H1 (cell line): ENCODE measurements around the gene NPNT. TPM values are rescaled to one million over a fixed set of nuclear protein-coding genes. Genes with fewer than 3 reads are reported as not detected.

ENCODE experiments used
- CTCF ChIA-PET: fragments of 300-600 bp; sonication (Branson Sonifier 250); formaldehyde crosslinking; loops from one replicate; lab custom pipeline; 2021; ENCODE audit not compliant: partially characterized antibody; lab: Charles Lee
- POLR2A ChIA-PET: fragments of 300-600 bp; sonication (Branson Sonifier 250); formaldehyde crosslinking; loops from one replicate; lab custom pipeline; 2021; ENCODE audit warnings: inconsistent platforms; ENCODE audit not compliant: partially characterized antibody; lab: Charles Lee
- DNase-seq, 2 experiments: peaks; one replicate each; pipeline versions ENCODE4 v3.0.0 to v3.0.0-alpha.2; 2010 to 2022; ENCODE audit warnings: low spot score in 2 of 2, low read depth in 1 of 2, mixed read lengths in 1 of 2
- FAIRE-seq: peaks from 2 replicates; lab custom pipeline; 2011; peaks lifted over from hg19 to GRCh38; lab: Jason Lieb, UNC
- H2AFZ ChIP-seq: 2 replicates; pipeline ENCODE4 v1.8.1; 2012; ENCODE audit warnings: low read length, inconsistent platforms
- H2AK5ac ChIP-seq: 2 replicates; pipeline ENCODE4 v1.6.1; 2013; ENCODE audit warnings: low read depth, low read length
- H2BK120ac ChIP-seq: replicated peaks from 2 replicates; pipeline ENCODE3; 2013; ENCODE audit warnings: low read depth, low read length, inconsistent platforms
- H2BK12ac ChIP-seq: 2 replicates; pipeline ENCODE4 v1.6.1; 2013; ENCODE audit warnings: low read depth, low read length
- H2BK15ac ChIP-seq: 2 replicates; pipeline ENCODE4 v1.6.1; 2013; ENCODE audit warnings: low read length
- H2BK20ac ChIP-seq: 2 replicates; pipeline ENCODE4 v1.6.1; 2013; ENCODE audit warnings: low read length
- H2BK5ac ChIP-seq: 2 replicates; pipeline ENCODE4 v1.6.1; 2013; ENCODE audit warnings: low read depth, low read length
- H3K14ac ChIP-seq: 2 replicates; pipeline ENCODE4 v1.6.1; 2013; ENCODE audit warnings: inconsistent platforms; ENCODE audit not compliant: insufficient read length
- H3K18ac ChIP-seq: 2 replicates; pipeline ENCODE4 v1.6.1; 2013; ENCODE audit warnings: low read length; ENCODE audit errors: extremely low read depth
- H3K23ac ChIP-seq: 2 replicates; pipeline ENCODE4 v1.6.1; 2013; ENCODE audit warnings: inconsistent platforms; ENCODE audit not compliant: insufficient read length
- H3K23me2 ChIP-seq: 2 replicates; pipeline ENCODE4 v1.6.1; 2013; ENCODE audit warnings: low read depth, low read length
- H3K27ac ChIP-seq: 2 replicates; pipeline ENCODE4 v1.6.1; 2011; ENCODE audit warnings: low read depth, low read length, inconsistent platforms
- H3K27me3 ChIP-seq, 4 experiments: replicated peaks in 1 of 4; 1 replicate in 1 of 4; 2 replicates in 3 of 4; pipeline versions ENCODE4 v1.6.1 to v1.8.1; 2011 to 2013; ENCODE audit warnings: low read length in 3 of 4, mild to moderate bottlenecking in 3 of 4, inconsistent platforms in 2 of 4, mixed read lengths in 2 of 4, moderate library complexity in 1 of 4; ENCODE audit not compliant: control insufficient read depth in 3 of 4, insufficient read depth in 3 of 4; ENCODE audit errors: extremely low read depth in 1 of 4
- H3K36me3 ChIP-seq, 4 experiments: 2 replicates each; pipeline versions ENCODE4 v1.6.1 to v1.8.1; 2011 to 2013; ENCODE audit warnings: mild to moderate bottlenecking in 4 of 4, low read length in 3 of 4, moderate library complexity in 2 of 4, control low read depth in 1 of 4, inconsistent platforms in 1 of 4; ENCODE audit not compliant: insufficient read depth in 4 of 4, control insufficient read depth in 2 of 4
- H3K4ac ChIP-seq: replicated peaks from 2 replicates; pipeline ENCODE3; 2013; ENCODE audit warnings: low read length, low read depth, mixed read lengths, inconsistent platforms; ENCODE audit not compliant: insufficient read length
- H3K4me1 ChIP-seq, 4 experiments: replicated peaks in 1 of 4; 1 replicate in 1 of 4; 2 replicates in 3 of 4; pipeline versions ENCODE4 v1.6.1 to v1.8.1; 2011 to 2013; ENCODE audit warnings: low read length in 3 of 4, inconsistent platforms in 2 of 4, mixed read lengths in 1 of 4; ENCODE audit not compliant: insufficient read depth in 4 of 4, control insufficient read depth in 3 of 4
- H3K4me2 ChIP-seq, 2 experiments: 2 replicates each; pipeline versions ENCODE4 v1.6.1 to v1.8.1; 2011 to 2013; ENCODE audit warnings: low read depth in 2 of 2, low read length in 2 of 2, control low read depth in 1 of 2, inconsistent platforms in 1 of 2, mild to moderate bottlenecking in 1 of 2; ENCODE audit not compliant: insufficient read depth in 1 of 2
- H3K4me3 ChIP-seq, 4 experiments: fragments of 200-600, 300-600 bp in 1 of 4; sonication (generic), shearing (Covaris generic), sonication (Bioruptor Twin) in 1 of 4; 2 replicates each; pipeline versions ENCODE4 v1.5.1 to v1.8.1; 2011 to 2016; ENCODE audit warnings: low read length in 4 of 4, low read depth in 3 of 4, control low read depth in 2 of 4, inconsistent platforms in 2 of 4, mild to moderate bottlenecking in 2 of 4, mixed read lengths in 1 of 4, moderate library complexity in 1 of 4; ENCODE audit not compliant: insufficient read depth in 2 of 4; ENCODE audit errors: extremely low read depth in 1 of 4
- H3K56ac ChIP-seq: replicated peaks from 2 replicates; pipeline ENCODE3; 2013; ENCODE audit warnings: low read depth, mild to moderate bottlenecking, mixed read lengths, low read length, inconsistent platforms; ENCODE audit not compliant: insufficient read length
- H3K79me1 ChIP-seq: 2 replicates; pipeline ENCODE4 v1.6.1; 2013; ENCODE audit warnings: low read depth, low read length, control low read depth
- H3K79me2 ChIP-seq, 2 experiments: 2 replicates each; pipeline versions ENCODE4 v1.6.1 to v1.8.1; 2012 to 2013; ENCODE audit warnings: low read length in 2 of 2, mild to moderate bottlenecking in 2 of 2, inconsistent platforms in 1 of 2; ENCODE audit not compliant: insufficient read depth in 2 of 2, control insufficient read depth in 1 of 2
- H3K9ac ChIP-seq, 4 experiments: replicated peaks in 1 of 4; 1 replicate in 1 of 4; 2 replicates in 3 of 4; pipeline versions ENCODE4 v1.6.1 to v1.8.1; 2011 to 2013; ENCODE audit warnings: low read depth in 3 of 4, low read length in 3 of 4, control low read depth in 2 of 4, mild to moderate bottlenecking in 2 of 4, moderate library complexity in 2 of 4, inconsistent platforms in 1 of 4; ENCODE audit errors: extremely low read depth in 1 of 4
- H3K9me3 ChIP-seq, 2 experiments: 2 replicates each; pipeline versions ENCODE4 v1.6.1 to v1.8.1; 2012 to 2013; ENCODE audit warnings: mild to moderate bottlenecking in 2 of 2, moderate library complexity in 2 of 2, control low read depth in 1 of 2, inconsistent platforms in 1 of 2, low read depth in 1 of 2, low read length in 1 of 2, mixed read lengths in 1 of 2; ENCODE audit not compliant: insufficient read depth in 2 of 2
- H4K20me1 ChIP-seq, 2 experiments: replicated peaks in 1 of 2; 2 replicates each; pipeline versions ENCODE3 to v1.8.1; 2011 to 2013; ENCODE audit warnings: inconsistent platforms in 2 of 2, low read length in 2 of 2, mild to moderate bottlenecking in 1 of 2; ENCODE audit not compliant: insufficient read depth in 2 of 2, control insufficient read depth in 1 of 2
- H4K5ac ChIP-seq: 2 replicates; pipeline ENCODE4 v1.6.1; 2013; ENCODE audit warnings: low read length, low read depth, mixed read lengths, inconsistent platforms; ENCODE audit not compliant: insufficient read length
- H4K8ac ChIP-seq: 2 replicates; pipeline ENCODE4 v1.8.0; 2013; ENCODE audit warnings: mild to moderate bottlenecking, moderate library complexity, low read length, inconsistent platforms; ENCODE audit not compliant: insufficient read depth; ENCODE audit errors: extremely low read depth
- H4K91ac ChIP-seq: replicated peaks from 2 replicates; pipeline ENCODE3; 2013; ENCODE audit warnings: low read length, mixed read lengths, inconsistent platforms; ENCODE audit not compliant: insufficient read length
- POLR2A ChIP-seq, 2 experiments: IDR thresholded peaks; 1 replicate in 1 of 2; 2 replicates in 1 of 2; pipeline ENCODE4 v1.6.1; 2011; ENCODE audit warnings: low read depth in 2 of 2, low read length in 2 of 2, mild to moderate bottlenecking in 2 of 2; ENCODE audit errors: control extremely low read depth in 1 of 2
- SP2 ChIP-seq: IDR thresholded peaks from 2 replicates; pipeline ENCODE4 v1.6.1; 2012; ENCODE audit warnings: mild to moderate bottlenecking, low read length, inconsistent platforms
- TAF7 ChIP-seq: optimal IDR thresholded peaks from 2 replicates; pipeline ENCODE3; 2011; ENCODE audit warnings: low read depth, mild to moderate bottlenecking, inconsistent platforms, low read length, moderate library complexity, borderline replicate concordance
- WGBS, 2 experiments: shearing (Covaris generic) in 1 of 2; methylation state at CpG; one replicate each; pipeline versions ENCODE4 v1.1.6 to v1.1.7; 2013 to 2015; ENCODE audit warnings: low lambda C conversion rate in 2 of 2, mixed read lengths in 2 of 2, inconsistent platforms in 1 of 2, low coverage in 1 of 2, missing lambda C conversion rate in 1 of 2; ENCODE audit not compliant: insufficient replicate concordance in 2 of 2, insufficient coverage in 1 of 2, insufficient read length in 1 of 2; ENCODE audit errors: extremely low coverage in 1 of 2, missing lambda C conversion rate in 1 of 2; 5-methylcytosine and 5-hydroxymethylcytosine counted together
- polyA plus RNA-seq, 7 experiments: library from polyadenylated mRNA; depleted of rRNA in 3 of 7; stranded (reverse) in 5 of 7; unstranded in 2 of 7; fragments of >200 nt in 5 of 7; fragments of 200-250 nt in 2 of 7; gene quantifications; 1 replicate in 5 of 7; 2 replicates in 1 of 7; 4 replicates in 1 of 7; pipeline versions ENCODE4 v1.2.1 to v1.2.3, GENCODE V29; 2011 to 2013; ENCODE audit warnings: missing spikeins in 2 of 7, mixed read lengths in 2 of 7
- total RNA-seq: library from RNA; stranded (reverse); fragmentation: NEBNext Ultra II Directional; extraction: Animal tissue kit (Norgen Biotek cat#: 25700); gene quantifications from 2 replicates; pipeline ENCODE4 v1.2.1, GENCODE V29; 2021
- TF ChIP-seq, protein P1 (sequence below): IDR thresholded peaks from 2 replicates; pipeline ENCODE4 v1.6.1; 2012; ENCODE audit warnings: low read length, inconsistent platforms

The NPNT gene
- total and polyA plus RNA-seq, 2 of the 8 experiments (the other 6 are each of a cell fraction or from before 2014, with no cell fraction given): 0.24 to 0.97 TPM

DNA sequence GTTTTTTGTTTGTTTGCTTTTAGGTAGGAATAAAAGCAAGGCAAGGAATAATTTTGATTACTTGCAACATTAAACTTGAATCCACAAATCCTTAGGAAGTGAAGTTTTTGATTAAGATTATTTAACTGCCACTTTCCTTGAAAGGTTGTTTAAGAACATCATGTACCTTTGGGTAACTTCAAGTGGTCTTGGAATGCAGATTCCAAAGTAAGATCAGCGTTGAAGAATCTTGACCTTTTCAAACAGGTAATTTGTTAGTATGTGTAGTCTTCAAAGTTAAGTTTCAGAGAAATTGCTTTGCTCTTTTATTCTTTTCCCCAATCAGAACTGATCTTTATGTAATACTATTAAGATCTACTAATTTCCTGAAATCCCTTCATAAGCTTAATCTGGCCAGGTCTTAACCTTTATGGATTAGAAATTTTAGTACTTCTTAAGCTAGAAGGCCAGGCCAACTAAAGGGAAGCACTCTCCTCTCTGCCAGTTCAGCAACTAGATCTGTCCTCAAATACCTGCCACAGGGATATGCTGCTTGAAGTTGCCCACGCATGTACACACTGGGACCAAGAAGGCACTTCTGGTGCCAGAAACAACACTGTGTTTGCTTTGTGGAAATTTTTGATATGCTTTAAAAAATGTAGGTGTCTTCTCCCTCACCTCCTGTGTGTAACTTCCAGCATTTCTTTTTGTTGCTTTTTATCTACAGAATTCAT lies 7.4 kb downstream of the NPNT start:
- no peak for TF ChIP-seq SP2
- TF ChIP-seq, protein P1, sequence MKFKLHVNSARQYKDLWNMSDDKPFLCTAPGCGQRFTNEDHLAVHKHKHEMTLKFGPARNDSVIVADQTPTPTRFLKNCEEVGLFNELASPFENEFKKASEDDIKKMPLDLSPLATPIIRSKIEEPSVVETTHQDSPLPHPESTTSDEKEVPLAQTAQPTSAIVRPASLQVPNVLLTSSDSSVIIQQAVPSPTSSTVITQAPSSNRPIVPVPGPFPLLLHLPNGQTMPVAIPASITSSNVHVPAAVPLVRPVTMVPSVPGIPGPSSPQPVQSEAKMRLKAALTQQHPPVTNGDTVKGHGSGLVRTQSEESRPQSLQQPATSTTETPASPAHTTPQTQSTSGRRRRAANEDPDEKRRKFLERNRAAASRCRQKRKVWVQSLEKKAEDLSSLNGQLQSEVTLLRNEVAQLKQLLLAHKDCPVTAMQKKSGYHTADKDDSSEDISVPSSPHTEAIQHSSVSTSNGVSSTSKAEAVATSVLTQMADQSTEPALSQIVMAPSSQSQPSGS: no peak
- TF ChIP-seq POLR2A (IDR thresholded peaks at IDR 0.05; ENCODE audit: control extremely low read depth in 1 of 2, low read depth in 2 of 2, low read length in 2 of 2): no peak
- TF ChIP-seq TAF7: no peak
- no peak overlapping the region for H4K5ac ChIP-seq
- CTCF ChIA-PET: interaction anchor here (1.3 kb wide), 1 partner anchor 11 kb away, joined by 3 read pairs; no protein-coding TSS in a partner anchor

More for the DNA sequence above, 7.4 kb downstream of the NPNT start:
- no peak overlapping the region for H2BK120ac ChIP-seq
- H3K23me2 ChIP-seq: no peaks in the 10 kb centered on the region
- peaks cover 0 to 6% (median 2%) of the 10 kb centered on the region in 4 experiments; a peak in 2 of 7 replicates for H3K27me3 ChIP-seq
- H3K4me2 ChIP-seq: no peak overlapping the region
- H3K9me3 ChIP-seq: no peaks in the 10 kb centered on the region
- POLR2A ChIA-PET: no interaction called here
- H2AFZ ChIP-seq: no peak overlapping the region
- H3K14ac ChIP-seq: no peak overlapping the region
- H4K91ac ChIP-seq: no peak overlapping the region
- H3K4me3 ChIP-seq: no peak overlapping the region
- peaks cover 0 to 3% (median 1%) of the 10 kb centered on the region in 4 experiments; a peak in 3 of 7 replicates for H3K4me1 ChIP-seq
- H4K8ac ChIP-seq: no peak overlapping the region
- H3K56ac ChIP-seq: no peak overlapping the region
- H2BK12ac ChIP-seq: no peak overlapping the region
- H3K79me1 ChIP-seq: no peaks in the 10 kb centered on the region
- FAIRE-seq (no peak), DNase-seq (no peak)
- WGBS, 2 experiments: 94% methylated on average over 2 of the region's 2 CpGs; no CpG with 5 or more reads in 1 of the 2 experiments
- no peak overlapping the region for H2BK5ac ChIP-seq
- H4K20me1 ChIP-seq: no peaks in the 10 kb centered on the region
- no peaks in the 10 kb centered on the region for H3K36me3 ChIP-seq
- no peak overlapping the region for H2AK5ac ChIP-seq
- no peak overlapping the region for H2BK15ac ChIP-seq
- no peak overlapping the region for H3K4ac ChIP-seq
- no peaks in the 10 kb centered on the region for H3K79me2 ChIP-seq
- H3K27ac ChIP-seq: no peak overlapping the region
- H3K9ac ChIP-seq: no peak overlapping the region
- H3K18ac ChIP-seq: no peak overlapping the region
- H3K23ac ChIP-seq: no peak overlapping the region
- H2BK20ac ChIP-seq: no peak overlapping the region
